ENCODE results near the gene PGAP2.

The PGAP2 gene

DNA sequence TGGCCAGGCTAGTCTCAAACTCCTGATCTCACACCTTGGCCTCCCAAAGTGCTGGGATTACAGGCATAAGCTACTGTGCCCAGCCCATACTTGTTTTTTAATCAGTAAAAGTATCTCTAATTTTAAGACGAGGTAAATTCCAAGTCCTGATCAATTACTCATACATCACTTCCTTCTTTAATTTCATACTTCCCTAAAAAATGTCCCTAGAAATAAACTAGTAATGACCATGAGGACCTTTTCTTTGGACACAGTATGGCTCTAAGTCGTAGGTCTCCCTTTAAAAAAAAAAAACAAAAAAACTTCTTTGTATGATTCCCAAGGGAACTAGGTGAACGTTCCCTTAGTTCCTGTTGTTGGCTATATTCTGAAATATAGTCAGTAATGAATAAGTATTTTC is 40.8 kb upstream of the PGAP2 start:
- no peak overlapping the region for H3K4me2 ChIP-seq (ENCODE audit: low read depth, low read length, poor library complexity, severe bottlenecking)
- H3K4me1 ChIP-seq (ENCODE audit: insufficient read depth, low read length, poor library complexity, severe bottlenecking) = no peaks in the 10 kb centered on the region
- peaks cover 100% of the 10 kb centered on the region; the same call in 1 of the 2 replicates for H3K36me3 ChIP-seq (ENCODE audit: insufficient read depth, low read length)
- H4K20me1 ChIP-seq (ENCODE audit: insufficient read depth, low read length, poor library complexity, severe bottlenecking) = peaks cover 18% of the 10 kb centered on the region
- H3K9me2 ChIP-seq (replicated peaks; ENCODE audit: low read depth, low read length) = no peaks in the 10 kb centered on the region
- TF ChIP-seq EZH2phosphoT487 (IDR thresholded peaks at IDR 0.05; ENCODE audit: borderline replicate concordance) = no peak
- no peak for TF ChIP-seq CTCF (conservative IDR thresholded peaks at IDR 0.05; ENCODE audit: low read length)
- no peak overlapping the region for H3K4me3 ChIP-seq (ENCODE audit: low read length, poor library complexity, severe bottlenecking)
- H3K27me3 ChIP-seq (ENCODE audit: insufficient read depth, low read length, poor library complexity, severe bottlenecking) = no peaks in the 10 kb centered on the region
- no peaks in the 10 kb centered on the region for H3K9me3 ChIP-seq (ENCODE audit: insufficient read depth, low read depth, low read length)
- H2AFZ ChIP-seq (ENCODE audit: low read length) = no peak overlapping the region
- no peak overlapping the region for H3K9ac ChIP-seq (ENCODE audit: low read depth, low read length, poor library complexity, severe bottlenecking)
- H3K79me2 ChIP-seq (ENCODE audit: insufficient read depth, low read length) = no peaks in the 10 kb centered on the region
- no peaks in the 10 kb centered on the region for H3F3A ChIP-seq (ENCODE audit: low read depth)

DNA sequence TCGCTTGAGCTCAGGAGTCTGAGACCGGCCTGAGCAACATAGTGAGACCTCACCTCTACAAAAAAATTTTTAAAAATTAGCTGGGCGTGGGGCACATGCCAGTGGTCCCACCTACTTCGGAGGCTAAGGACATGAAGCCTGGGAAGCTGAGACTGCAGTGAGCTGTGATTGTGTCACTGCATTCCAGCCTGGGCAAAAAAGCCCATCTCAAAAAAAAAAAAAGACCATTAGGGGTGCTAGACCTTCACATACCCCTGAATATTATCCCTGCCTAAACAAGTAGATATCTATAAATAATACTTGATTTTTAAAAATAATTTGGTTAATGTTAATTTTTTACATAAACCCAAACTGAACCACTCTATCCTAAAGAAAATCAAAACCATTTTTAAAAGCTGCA is 35.2 kb upstream of the PGAP2 start:
- Histone ChIP-seq H3K9ac (ENCODE audit: low read depth, low read length, poor library complexity, severe bottlenecking) (no peak overlapping the region), H4K20me1 (ENCODE audit: insufficient read depth, low read length, poor library complexity, severe bottlenecking) (peaks cover 8% of the 10 kb centered on the region), H3K27me3 (ENCODE audit: insufficient read depth, low read length, poor library complexity, severe bottlenecking) (no peaks in the 10 kb centered on the region), H3K4me3 (ENCODE audit: low read length, poor library complexity, severe bottlenecking) (no peak overlapping the region), H3K9me2 (replicated peaks; ENCODE audit: low read depth, low read length) (no peaks in the 10 kb centered on the region), H3K4me2 (ENCODE audit: low read depth, low read length, poor library complexity, severe bottlenecking) (no peak overlapping the region), H3K9me3 (ENCODE audit: insufficient read depth, low read depth, low read length) (no peaks in the 10 kb centered on the region), H3F3A (ENCODE audit: low read depth) (no peaks in the 10 kb centered on the region), H3K4me1 (ENCODE audit: insufficient read depth, low read length, poor library complexity, severe bottlenecking) (no peaks in the 10 kb centered on the region), H3K36me3 (ENCODE audit: insufficient read depth, low read length) (peaks cover 93% of the 10 kb centered on the region), H3K79me2 (ENCODE audit: insufficient read depth, low read length) (peaks cover 8% of the 10 kb centered on the region; the same call in 1 of the 2 replicates), H2AFZ (ENCODE audit: low read length) (no peak overlapping the region)
- no peak for TF ChIP-seq CTCF (conservative IDR thresholded peaks at IDR 0.05; ENCODE audit: low read length)

- no peaks in the 10 kb centered on the region for H3K4me1 ChIP-seq (ENCODE audit: insufficient read depth, low read length, poor library complexity, severe bottlenecking)
- H3K9me2 ChIP-seq (replicated peaks; ENCODE audit: low read depth, low read length) = no peaks in the 10 kb centered on the region
- peaks cover 28% of the 10 kb centered on the region; the same call in 1 of the 2 replicates for H3K79me2 ChIP-seq (ENCODE audit: insufficient read depth, low read length)
- peaks cover 5% of the 10 kb centered on the region for H4K20me1 ChIP-seq (ENCODE audit: insufficient read depth, low read length, poor library complexity, severe bottlenecking)
- H3K4me3 ChIP-seq (ENCODE audit: low read length, poor library complexity, severe bottlenecking) = no peak overlapping the region
- H3K36me3 ChIP-seq (ENCODE audit: insufficient read depth, low read length) = peaks cover 91% of the 10 kb centered on the region
- H3K9ac ChIP-seq (ENCODE audit: low read depth, low read length, poor library complexity, severe bottlenecking) = no peak overlapping the region
- no peaks in the 10 kb centered on the region for H3F3A ChIP-seq (ENCODE audit: low read depth)
- H3K4me2 ChIP-seq (ENCODE audit: low read depth, low read length, poor library complexity, severe bottlenecking) = no peak overlapping the region
- no peak overlapping the region for H2AFZ ChIP-seq (ENCODE audit: low read length)
- TF ChIP-seq CTCF (conservative IDR thresholded peaks at IDR 0.05; ENCODE audit: low read length) (no peak; the same call in 1 of the 2 replicates), EZH2phosphoT487 (IDR thresholded peaks at IDR 0.05; ENCODE audit: borderline replicate concordance) (no peak)
- no peaks in the 10 kb centered on the region for H3K27me3 ChIP-seq (ENCODE audit: insufficient read depth, low read length, poor library complexity, severe bottlenecking)
- H3K9me3 ChIP-seq (ENCODE audit: insufficient read depth, low read depth, low read length) = no peaks in the 10 kb centered on the region
Measured at GRCh38 chr11:3775736-3776406, 32.5 kb upstream of the PGAP2 start.
